Astrocyte (in vitro differentiated cells and primary cell): Measurements from ENCODE around the gene CIAO3. TPM values are rescaled to one million over a fixed set of nuclear protein-coding genes. Genes with fewer than 3 reads are reported as not detected.

Experiments
- DNase-seq: peaks from one replicate; pipeline ENCODE4 v3.0.0-alpha.2; 2010; ENCODE audit warnings: low read depth
- FAIRE-seq: peaks from 2 replicates; lab custom pipeline; 2011; peaks lifted over from hg19 to GRCh38; lab: Jason Lieb, UNC
- H2AFZ ChIP-seq: 2 replicates; pipeline ENCODE4 v1.6.0; 2012; ENCODE audit warnings: low read depth, low read length, inconsistent platforms
- H3K27ac ChIP-seq: 2 replicates; pipeline ENCODE4 v1.5.1; 2011; ENCODE audit warnings: low read depth, low read length, inconsistent platforms
- H3K27me3 ChIP-seq: 2 replicates; pipeline ENCODE4 v1.6.0; 2011; ENCODE audit warnings: low read length, inconsistent platforms; ENCODE audit not compliant: insufficient read depth
- H3K36me3 ChIP-seq: 2 replicates; pipeline ENCODE4 v1.5.1; 2011; ENCODE audit warnings: low read length, inconsistent platforms; ENCODE audit not compliant: insufficient read depth
- H3K4me1 ChIP-seq: 2 replicates; pipeline ENCODE4 v1.5.1; 2011; ENCODE audit warnings: low read length, inconsistent platforms; ENCODE audit not compliant: insufficient read depth
- H3K4me2 ChIP-seq: 2 replicates; pipeline ENCODE4 v1.6.0; 2012; ENCODE audit warnings: low read length, inconsistent platforms
- H3K4me3 ChIP-seq: 2 replicates; pipeline ENCODE4 v1.5.1; 2011; ENCODE audit warnings: low read depth, mild to moderate bottlenecking, low read length, inconsistent platforms; ENCODE audit not compliant: insufficient read depth
- H3K79me2 ChIP-seq: 2 replicates; pipeline ENCODE4 v1.6.0; 2012; ENCODE audit warnings: mild to moderate bottlenecking, low read length, inconsistent platforms; ENCODE audit not compliant: insufficient read depth
- H3K9ac ChIP-seq: 2 replicates; pipeline ENCODE4 v1.6.0; 2012; ENCODE audit warnings: mild to moderate bottlenecking, low read length, inconsistent platforms
- H3K9me3 ChIP-seq: 2 replicates; pipeline ENCODE4 v1.5.1; 2012; ENCODE audit warnings: low read depth, mild to moderate bottlenecking, low read length, inconsistent platforms; ENCODE audit not compliant: insufficient read depth
- H4K20me1 ChIP-seq: 2 replicates; pipeline ENCODE4 v1.6.0; 2012; ENCODE audit warnings: low read length, inconsistent platforms; ENCODE audit not compliant: insufficient read depth
- H3K27ac Mint-ChIP-seq: one replicate; pipeline ENCODE4 v1.8.0; 2021; ENCODE audit warnings: mild to moderate bottlenecking, mixed read lengths; ENCODE audit not compliant: unreplicated experiment
- H3K27me3 Mint-ChIP-seq: one replicate; pipeline ENCODE4 v1.8.0; 2021; ENCODE audit warnings: low read depth, mixed read lengths; ENCODE audit not compliant: unreplicated experiment
- H3K36me3 Mint-ChIP-seq: one replicate; pipeline ENCODE4 v1.8.0; 2021; ENCODE audit warnings: low read depth, mixed read lengths; ENCODE audit not compliant: unreplicated experiment
- H3K4me1 Mint-ChIP-seq: one replicate; pipeline ENCODE4 v1.8.0; 2021; ENCODE audit warnings: low read depth, mixed read lengths; ENCODE audit not compliant: unreplicated experiment
- H3K4me3 Mint-ChIP-seq: one replicate; pipeline ENCODE4 v1.8.0; 2021; ENCODE audit warnings: mild to moderate bottlenecking, moderate library complexity, mixed read lengths; ENCODE audit not compliant: unreplicated experiment
- H3K9me3 Mint-ChIP-seq: one replicate; pipeline ENCODE4 v1.8.0; 2021; ENCODE audit warnings: mild to moderate bottlenecking, mixed read lengths; ENCODE audit not compliant: unreplicated experiment
- EZH2 ChIP-seq: IDR thresholded peaks from 2 replicates; pipeline ENCODE4 v1.6.1; 2012; ENCODE audit warnings: mild to moderate bottlenecking, low read length, inconsistent platforms; ENCODE audit not compliant: insufficient read depth
- total RNA-seq: library from RNA; stranded (reverse); gene quantifications from 2 replicates; pipeline ENCODE4 v1.2.1, GENCODE V29; 2021
- TF ChIP-seq, protein P1 (sequence below): IDR thresholded peaks from 2 replicates; pipeline ENCODE4 v1.5.1; 2011; ENCODE audit warnings: low read depth, mild to moderate bottlenecking, inconsistent platforms, low read length, moderate library complexity; ENCODE audit not compliant: insufficient read depth

CIAO3 gene
- total RNA-seq, 1 donor from 2014 or later = 19.6 TPM

DNA sequence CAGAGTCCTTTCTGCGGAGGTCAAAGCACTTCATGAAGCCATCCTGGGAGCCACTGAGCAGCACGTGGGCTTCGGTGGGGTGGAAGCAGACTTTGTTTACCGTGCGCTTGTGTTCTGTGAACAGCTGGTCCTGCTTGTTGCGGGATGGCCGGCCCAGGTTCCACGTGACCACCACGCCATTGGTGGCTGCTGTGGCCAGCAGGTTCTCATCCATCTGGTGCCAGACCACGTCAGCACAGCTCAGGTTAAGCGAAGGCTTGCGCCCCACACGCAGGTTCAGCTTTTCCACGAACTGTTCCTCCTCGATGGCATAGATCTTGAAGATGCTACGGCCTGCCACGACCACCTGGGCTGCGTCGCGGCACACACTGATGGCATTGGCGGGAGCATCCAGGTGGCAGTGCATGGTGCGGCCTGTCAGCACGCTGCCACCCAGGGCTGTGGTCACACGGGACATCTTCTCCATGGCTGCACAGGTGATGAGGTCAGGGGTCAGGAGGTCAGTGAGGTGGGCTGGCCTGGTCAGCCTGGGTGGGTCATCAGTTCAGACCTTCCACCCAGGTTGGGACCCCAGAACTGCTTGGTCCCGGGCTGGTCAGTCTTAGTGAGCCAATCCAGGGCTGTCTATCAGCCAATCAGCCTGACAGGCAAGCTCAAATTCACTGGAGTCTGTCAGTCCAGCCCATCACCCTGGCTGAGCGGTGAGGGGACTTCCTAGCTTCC lies 51.5 kb downstream of the CIAO3 start:
- FAIRE-seq (no peak), DNase-seq (no peak)
- peaks cover 2% of the 10 kb centered on the region for H3K36me3 Mint-ChIP-seq
- Histone ChIP-seq H3K27ac (peak overlapping the region; percentile 79), H3K4me3 (peak overlapping the region; percentile 79), H2AFZ (peak overlapping the region; percentile 79), H3K9me3 (no peaks in the 10 kb centered on the region), H3K27me3 (peaks cover 5% of the 10 kb centered on the region), H3K36me3 (no peaks in the 10 kb centered on the region), H3K9ac (peak overlapping the region; percentile 92), H3K4me2 (peak overlapping the region; percentile 99), H4K20me1 (no peaks in the 10 kb centered on the region), H3K4me1 (peaks cover 5% of the 10 kb centered on the region), H3K79me2 (peaks cover 41% of the 10 kb centered on the region)
- TF ChIP-seq, protein P1, sequence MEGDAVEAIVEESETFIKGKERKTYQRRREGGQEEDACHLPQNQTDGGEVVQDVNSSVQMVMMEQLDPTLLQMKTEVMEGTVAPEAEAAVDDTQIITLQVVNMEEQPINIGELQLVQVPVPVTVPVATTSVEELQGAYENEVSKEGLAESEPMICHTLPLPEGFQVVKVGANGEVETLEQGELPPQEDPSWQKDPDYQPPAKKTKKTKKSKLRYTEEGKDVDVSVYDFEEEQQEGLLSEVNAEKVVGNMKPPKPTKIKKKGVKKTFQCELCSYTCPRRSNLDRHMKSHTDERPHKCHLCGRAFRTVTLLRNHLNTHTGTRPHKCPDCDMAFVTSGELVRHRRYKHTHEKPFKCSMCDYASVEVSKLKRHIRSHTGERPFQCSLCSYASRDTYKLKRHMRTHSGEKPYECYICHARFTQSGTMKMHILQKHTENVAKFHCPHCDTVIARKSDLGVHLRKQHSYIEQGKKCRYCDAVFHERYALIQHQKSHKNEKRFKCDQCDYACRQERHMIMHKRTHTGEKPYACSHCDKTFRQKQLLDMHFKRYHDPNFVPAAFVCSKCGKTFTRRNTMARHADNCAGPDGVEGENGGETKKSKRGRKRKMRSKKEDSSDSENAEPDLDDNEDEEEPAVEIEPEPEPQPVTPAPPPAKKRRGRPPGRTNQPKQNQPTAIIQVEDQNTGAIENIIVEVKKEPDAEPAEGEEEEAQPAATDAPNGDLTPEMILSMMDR = no peak
- no peak for TF ChIP-seq EZH2
- no peaks in the 10 kb centered on the region for H3K9me3 Mint-ChIP-seq
- H3K4me1 Mint-ChIP-seq = peaks cover 4% of the 10 kb centered on the region
- H3K4me3 Mint-ChIP-seq = peak overlapping the region; percentile 89
- peaks cover 9% of the 10 kb centered on the region for H3K27me3 Mint-ChIP-seq
- peak overlapping the region; percentile 78 for H3K27ac Mint-ChIP-seq

DNA sequence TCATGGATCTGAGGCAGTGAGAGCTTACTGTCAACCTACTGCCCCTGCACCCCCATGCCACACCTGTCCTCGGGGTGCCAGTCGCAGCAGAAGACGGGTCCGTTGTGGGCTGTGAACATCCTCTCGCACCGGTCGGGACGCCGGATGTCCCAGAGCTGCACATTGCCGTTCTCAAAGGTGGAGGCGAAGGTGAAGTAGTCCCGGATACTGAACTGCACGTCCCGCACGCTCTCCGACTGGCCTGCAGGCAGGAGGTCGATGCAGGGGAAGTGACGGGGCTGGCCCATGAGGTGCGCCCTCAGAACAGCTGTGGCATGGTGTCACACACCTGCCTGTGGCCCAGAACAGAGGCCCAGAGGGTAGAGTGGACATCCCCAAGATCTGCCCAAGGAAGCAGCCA lies 53.3 kb downstream of the CIAO3 start:
- H3K27me3 Mint-ChIP-seq = peaks cover 5% of the 10 kb centered on the region
- Histone ChIP-seq H3K4me1 (peaks cover 17% of the 10 kb centered on the region), H3K79me2 (peaks cover 55% of the 10 kb centered on the region), H3K9ac (no peak overlapping the region), H3K9me3 (no peaks in the 10 kb centered on the region), H3K27me3 (no peaks in the 10 kb centered on the region), H3K36me3 (no peaks in the 10 kb centered on the region), H2AFZ (no peak overlapping the region), H3K27ac (no peak overlapping the region), H3K4me3 (no peak overlapping the region), H4K20me1 (peaks cover 11% of the 10 kb centered on the region), H3K4me2 (no peak overlapping the region)
- peaks cover 2% of the 10 kb centered on the region for H3K36me3 Mint-ChIP-seq
- DNase-seq (no peak), FAIRE-seq (no peak)
- H3K4me1 Mint-ChIP-seq = peaks cover 5% of the 10 kb centered on the region
- H3K4me3 Mint-ChIP-seq = no peak overlapping the region
- TF ChIP-seq EZH2 = no peak
- TF ChIP-seq, protein P1 = no peak
- no peak overlapping the region for H3K27ac Mint-ChIP-seq
- H3K9me3 Mint-ChIP-seq = no peaks in the 10 kb centered on the region
